Heart left ventricle (tissue), 16 donors: Measurements from ENCODE around the gene MAML2. TPM values are rescaled to one million over a fixed set of nuclear protein-coding genes. Genes with fewer than 3 reads are reported as not detected.

Experiments used
- ATAC-seq, 4 donors: fragments of 200-7000 bp; cut with Tn5 transposase; one replicate each; pipeline ENCODE4 v1.9.1; 2020 to 2022; ENCODE audit warnings: moderate library complexity in 4 of 4, mild to moderate bottlenecking in 3 of 4, moderate number of reproducible peaks in 1 of 4
- DNase-seq, 5 donors: peaks; one replicate each; pipeline ENCODE4 v3.0.0-alpha.2; 2020
- H3K27ac ChIP-seq, 12 donors: fragments of 200-600 bp; sonication (generic) in 4 of 12; one replicate each; pipeline versions ENCODE4 v1.5.0 to v1.8.0; 2016 to 2022; ENCODE audit warnings: mild to moderate bottlenecking in 2 of 12
- H3K27me3 ChIP-seq, 9 donors: fragments of 200-600 bp; sonication (generic) in 2 of 9; one replicate each; pipeline versions ENCODE4 v1.5.1 to v1.8.0; 2016 to 2022; ENCODE audit warnings: mild to moderate bottlenecking in 3 of 9
- H3K36me3 ChIP-seq, 9 donors: fragments of 200-600 bp; sonication (generic) in 2 of 9; one replicate each; pipeline versions ENCODE4 v1.5.0 to v1.8.0; 2018 to 2022; ENCODE audit warnings: mild to moderate bottlenecking in 2 of 9
- H3K4me1 ChIP-seq, 12 donors: fragments of 200-600 bp; sonication (generic) in 4 of 12; one replicate each; pipeline versions ENCODE4 v1.5.0 to v1.8.0; 2016 to 2022; ENCODE audit warnings: mild to moderate bottlenecking in 3 of 12
- H3K4me3 ChIP-seq, 12 donors: fragments of 200-600 bp; sonication (generic) in 4 of 12; one replicate each; pipeline versions ENCODE4 v1.5.0 to v1.8.0; 2017 to 2022; ENCODE audit warnings: mild to moderate bottlenecking in 9 of 12, moderate library complexity in 4 of 12
- H3K9me3 ChIP-seq, 12 donors: fragments of 200-600 bp; sonication (generic) in 4 of 12; one replicate each; pipeline versions ENCODE4 v1.5.0 to v1.8.0; 2016 to 2022; ENCODE audit warnings: mild to moderate bottlenecking in 1 of 12
- POLR2A ChIP-seq, 2 donors: fragments of 450-650 bp; IDR thresholded peaks; one replicate each; pipeline ENCODE4 v1.6.1; 2017; ENCODE audit warnings: antibody characterized with exemption in 2 of 2, mild to moderate bottlenecking in 2 of 2, moderate library complexity in 2 of 2
- WGBS, 4 donors: extraction: QIAGEN DNeasy Blood & Tissue Kit in 2 of 4; methylation state at CpG; one replicate each; pipeline versions ENCODE4 v1.1.5 to v1.1.7; 2013 to 2018; 5-methylcytosine and 5-hydroxymethylcytosine counted together
- intact Hi-C, 10 donors: fragments of 100-400 bp; cut with DNase I; formaldehyde crosslinking; loops; one replicate each; pipeline versions ENCODE4 v1.11.1 to v1.14.2; 2022
- polyA plus RNA-seq, 2 donors: library from polyadenylated mRNA; stranded (reverse); fragments of 200-250 nt; gene quantifications; one replicate each; pipeline ENCODE4 v1.2.3, GENCODE V29; 2013
- total RNA-seq, 9 donors: library from RNA; depleted of rRNA in 2 of 9; stranded (reverse); fragments of >200 nt in 2 of 9; fragmentation: NEBNext Ultra II Directional in 3 of 9; extraction: Animal tissue kit (Norgen Biotek cat#: 25700) in 3 of 9; gene quantifications; one replicate each; pipeline versions ENCODE4 v1.1.0 to v1.2.4, GENCODE V29; 2016 to 2023
- TF ChIP-seq, protein P1 (sequence below), 12 donors: fragments of 200-600 bp; sonication (generic) in 4 of 12; IDR thresholded peaks; one replicate each; pipeline versions ENCODE4 v1.5.0 to v1.8.0; 2018 to 2022; ENCODE audit warnings: antibody characterized with exemption in 12 of 12, mild to moderate bottlenecking in 5 of 12
- donor health status: ischemic (EF 13 %, LVEDD 7.1; RV severe dilation, severe dysfunction).
- donor health status: healthy with polysubstance abuse.
- donor health status: DM: no; HTN: yes; CAD: no.
- donor health status: DM: no; HTN: no; CAD: no.
- donor health status: ischemic (EF 25% LVEDD 6.9; RV normal size, moderate dysfunction).
- donor health status: ischemic (EF 25% LVEDD 5.7; RV mildly dilated, moderate dysfunction).
- donor health status: healthy.
- donor health status: DM: yes; HTN: yes; CAD: no.
- donor health status: ischemic (EF 35%, LVEDD 5.7; RV mildly dilated, moderate dysfunction).
- donor health status: nonischemic (EF 11% LVEDD 7.7; RV severe dilation, severe dysfunction).
- donor health status: DM: yes; HTN: yes; CAD: no.
- donor health status: PGD.
- donor health status: ischemic (EF 29% LVEDD 5.4; RV normal size, mild dysfunction).
- donor health status: nonischemic (EF 23%, LVEDD 6.1; RV moderate dilation, normal function).

The MAML2 gene
- total and polyA plus RNA-seq, 11 donors: 1.3 to 10.8 (median 4.8) TPM

- no peak overlapping the region for H3K27ac ChIP-seq
- DNase-seq: no peak
- intact Hi-C loops: loop anchor here in 1 of 10 donors (5.0 kb wide), 1 partner anchor 170 kb away; the partner anchor contains the start of gene MAML2
- no peaks in the 10 kb centered on the region for H3K27me3 ChIP-seq
- TF ChIP-seq, protein P1, sequence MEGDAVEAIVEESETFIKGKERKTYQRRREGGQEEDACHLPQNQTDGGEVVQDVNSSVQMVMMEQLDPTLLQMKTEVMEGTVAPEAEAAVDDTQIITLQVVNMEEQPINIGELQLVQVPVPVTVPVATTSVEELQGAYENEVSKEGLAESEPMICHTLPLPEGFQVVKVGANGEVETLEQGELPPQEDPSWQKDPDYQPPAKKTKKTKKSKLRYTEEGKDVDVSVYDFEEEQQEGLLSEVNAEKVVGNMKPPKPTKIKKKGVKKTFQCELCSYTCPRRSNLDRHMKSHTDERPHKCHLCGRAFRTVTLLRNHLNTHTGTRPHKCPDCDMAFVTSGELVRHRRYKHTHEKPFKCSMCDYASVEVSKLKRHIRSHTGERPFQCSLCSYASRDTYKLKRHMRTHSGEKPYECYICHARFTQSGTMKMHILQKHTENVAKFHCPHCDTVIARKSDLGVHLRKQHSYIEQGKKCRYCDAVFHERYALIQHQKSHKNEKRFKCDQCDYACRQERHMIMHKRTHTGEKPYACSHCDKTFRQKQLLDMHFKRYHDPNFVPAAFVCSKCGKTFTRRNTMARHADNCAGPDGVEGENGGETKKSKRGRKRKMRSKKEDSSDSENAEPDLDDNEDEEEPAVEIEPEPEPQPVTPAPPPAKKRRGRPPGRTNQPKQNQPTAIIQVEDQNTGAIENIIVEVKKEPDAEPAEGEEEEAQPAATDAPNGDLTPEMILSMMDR (IDR thresholded peaks at IDR 0.05): no peak
- TF ChIP-seq POLR2A (IDR thresholded peaks at IDR 0.05): no peak
- H3K4me1 ChIP-seq: peaks cover 0 to 44% (median 9%) of the 10 kb centered on the region in 12 donors
- no peak overlapping the region for H3K4me3 ChIP-seq
- H3K9me3 ChIP-seq: no peaks in the 10 kb centered on the region
- no peak for ATAC-seq
- 85 to 98% (median 90%) methylated on average over 1 of the region's 1 CpG for WGBS, 4 donors
- H3K36me3 ChIP-seq: no peaks in the 10 kb centered on the region
These were observed 170.4 kb downstream of the MAML2 start for GRCh38 chr11:96172604-96173003.

GRCh38 chr11:96169250-96169649 lies 173.7 kb downstream of the MAML2 start:
- no peak for ATAC-seq
- Histone ChIP-seq H3K4me3 (no peak overlapping the region), H3K27me3 (no peaks in the 10 kb centered on the region), H3K36me3 (no peaks in the 10 kb centered on the region), H3K27ac (peak overlapping the region in 6 of 12 donors; percentile 12 to 82 (median 26)), H3K9me3 (no peaks in the 10 kb centered on the region), H3K4me1 (peaks cover 0 to 64% (median 15%) of the 10 kb centered on the region in 12 donors)
- WGBS, 4 donors: 72 to 80% (median 75%) methylated on average over 3 of the region's 3 CpGs
- TF ChIP-seq POLR2A (IDR thresholded peaks at IDR 0.05): no peak
- TF ChIP-seq, protein P1 (IDR thresholded peaks at IDR 0.05): no peak
- no peak for DNase-seq
- intact Hi-C loops: loop anchor here in 4 of 10 donors (5.0 to 10.0 kb wide), 2 partner anchors 33 to 46 kb away; no protein-coding TSS in a partner anchor

- H3K4me1 ChIP-seq: peaks cover 0 to 61% (median 15%) of the 10 kb centered on the region in 12 donors
- DNase-seq: peak in 3 of 5 donors; percentile 18 to 38 (median 32)
- intact Hi-C loops: loop anchor here in 4 of 10 donors (5.0 to 10.0 kb wide), 2 partner anchors 34 to 46 kb away; no protein-coding TSS in a partner anchor
- ATAC-seq: peak; percentile 39 to 89 (median 80)
- H3K9me3 ChIP-seq: no peaks in the 10 kb centered on the region
- no peak overlapping the region for H3K4me3 ChIP-seq
- H3K27ac ChIP-seq: peak overlapping the region in 9 of 12 donors; percentile 12 to 82 (median 36)
- TF ChIP-seq, protein P1 (IDR thresholded peaks at IDR 0.05): no peak
- TF ChIP-seq POLR2A (IDR thresholded peaks at IDR 0.05): no peak
- no peaks in the 10 kb centered on the region for H3K27me3 ChIP-seq
- 50 to 60% (median 57%) methylated on average over 2 of the region's 2 CpGs for WGBS, 4 donors
- no peaks in the 10 kb centered on the region for H3K36me3 ChIP-seq
These were observed 174.4 kb downstream of the MAML2 start for GRCh38 chr11:96168623-96169022.

- DNase-seq (no peak), ATAC-seq (no peak)
- no peaks in the 10 kb centered on the region for H3K36me3 ChIP-seq
- no peaks in the 10 kb centered on the region for H3K9me3 ChIP-seq
- 83 to 93% (median 84%) methylated on average over 3 of the region's 3 CpGs for WGBS, 4 donors
- TF ChIP-seq POLR2A (IDR thresholded peaks at IDR 0.05): no peak
- TF ChIP-seq, protein P1 (IDR thresholded peaks at IDR 0.05): no peak
- no peak overlapping the region for H3K4me3 ChIP-seq
- peak overlapping the region in 3 of 12 donors; percentile 12 to 82 (median 36) for H3K27ac ChIP-seq
- H3K27me3 ChIP-seq: no peaks in the 10 kb centered on the region
- peaks cover 0 to 59% (median 18%) of the 10 kb centered on the region in 12 donors for H3K4me1 ChIP-seq
- intact Hi-C loops: loop anchor here in 4 of 10 donors (5.0 to 10.0 kb wide), 2 partner anchors 35 to 47 kb away; no protein-coding TSS in a partner anchor
These were observed 175.2 kb downstream of the MAML2 start for GRCh38 chr11:96167787-96168186.
